IMR-90 (cell line): ENCODE results near the gene NEIL3. TPM values are rescaled to one million over a fixed set of nuclear protein-coding genes. Genes with fewer than 3 reads are reported as not detected.

ENCODE experiments used
- ATAC-seq: fragments of 200-7000 bp; cut with Tn5 transposase; 2 replicates; pipeline ENCODE4 v1.9.1; 2020; ENCODE audit warnings: low read depth, mild to moderate bottlenecking, moderate library complexity
- BruUV-seq: library from RNA; stranded (reverse); fragments of 400-500 nt; replicated peaks from 2 replicates; lab custom pipeline; 2021; lab: Mats Ljungman, UMichigan
- CTCF ChIA-PET: fragments of 300-600 bp; formaldehyde crosslinking; extraction: SDS; loops from one replicate; lab custom pipeline; 2021; ENCODE audit warnings: antibody characterized with exemption; lab: Yijun Ruan, JAX
- POLR2A ChIA-PET: fragments of 300-600 bp; sonication (Branson Sonifier 250); formaldehyde crosslinking; loops from one replicate; lab custom pipeline; 2022; ENCODE audit warnings: antibody characterized with exemption; ENCODE audit not compliant: unreplicated experiment; lab: Charles Lee
- DNase-seq: peaks from one replicate; pipeline ENCODE4 v3.0.0; 2013
- H2AFZ ChIP-seq: replicated peaks from 2 replicates; pipeline ENCODE3; 2013; ENCODE audit warnings: low read length, mild to moderate bottlenecking; ENCODE audit not compliant: poor library complexity
- H2AK5ac ChIP-seq: 2 replicates; pipeline ENCODE4 v1.6.1; 2013; ENCODE audit warnings: low read depth, low read length, inconsistent platforms
- H2AK9ac ChIP-seq: replicated peaks from 2 replicates; pipeline ENCODE3; 2013; ENCODE audit warnings: mild to moderate bottlenecking, low read depth, low read length, moderate library complexity; ENCODE audit not compliant: poor library complexity
- H2BK120ac ChIP-seq: 2 replicates; pipeline ENCODE4 v1.6.1; 2013; ENCODE audit warnings: low read depth, low read length, inconsistent platforms
- H2BK15ac ChIP-seq: 3 replicates; pipeline ENCODE4 v1.6.1; 2013; ENCODE audit warnings: low read depth, low read length, inconsistent platforms
- H2BK20ac ChIP-seq: 2 replicates; pipeline ENCODE4 v1.6.1; 2013; ENCODE audit warnings: low read depth, mild to moderate bottlenecking, inconsistent platforms, low read length, moderate library complexity
- H2BK5ac ChIP-seq: 2 replicates; pipeline ENCODE4 v1.6.1; 2013; ENCODE audit warnings: mild to moderate bottlenecking, low read depth, low read length, inconsistent platforms; ENCODE audit not compliant: poor library complexity, severe bottlenecking
- H3K14ac ChIP-seq: replicated peaks from 2 replicates; pipeline ENCODE4 v1.6.1; 2013; ENCODE audit warnings: low read depth, low read length, inconsistent platforms
- H3K18ac ChIP-seq: 2 replicates; pipeline ENCODE4 v1.6.1; 2013; ENCODE audit warnings: low read depth, low read length, control low read depth
- H3K23ac ChIP-seq: 2 replicates; pipeline ENCODE4 v1.6.1; 2013; ENCODE audit warnings: low read depth, low read length, inconsistent platforms
- H3K27ac ChIP-seq: 2 replicates; pipeline ENCODE4 v1.5.1; 2013; ENCODE audit warnings: mild to moderate bottlenecking, control low read depth, low read length; ENCODE audit not compliant: insufficient read depth
- H3K27me3 ChIP-seq: 2 replicates; pipeline ENCODE4 v1.6.1; 2013; ENCODE audit warnings: low read length; ENCODE audit not compliant: control insufficient read depth, insufficient read depth
- H3K36me3 ChIP-seq: 2 replicates; pipeline ENCODE4 v1.6.1; 2013; ENCODE audit warnings: low read length, mixed read lengths; ENCODE audit not compliant: control insufficient read depth, insufficient read depth
- H3K4ac ChIP-seq: 2 replicates; pipeline ENCODE4 v1.6.1; 2013; ENCODE audit warnings: low read depth, low read length, inconsistent platforms
- H3K4me1 ChIP-seq: 2 replicates; pipeline ENCODE4 v1.6.1; 2013; ENCODE audit warnings: low read length, mixed read lengths; ENCODE audit not compliant: control insufficient read depth, insufficient read depth
- H3K4me2 ChIP-seq: 2 replicates; pipeline ENCODE4 v1.6.1; 2013; ENCODE audit warnings: low read depth, mild to moderate bottlenecking, control low read depth, low read length, moderate library complexity
- H3K4me3 ChIP-seq: 2 replicates; pipeline ENCODE4 v1.5.1; 2013; ENCODE audit warnings: low read depth, mild to moderate bottlenecking, control low read depth, low read length, moderate library complexity; ENCODE audit not compliant: insufficient read depth
- H3K56ac ChIP-seq: 2 replicates; pipeline ENCODE4 v1.6.1; 2013; ENCODE audit warnings: low read length, inconsistent platforms; ENCODE audit not compliant: insufficient read depth; ENCODE audit errors: extremely low read depth
- H3K79me1 ChIP-seq, 2 experiments: 2 replicates each; pipeline ENCODE4 v1.6.1; 2013; ENCODE audit warnings: low read length in 2 of 2, inconsistent platforms in 1 of 2, low read depth in 1 of 2
- H3K9ac ChIP-seq: 2 replicates; pipeline ENCODE4 v1.6.1; 2013; ENCODE audit warnings: low read depth, low read length, control low read depth
- H3K9me1 ChIP-seq: 2 replicates; pipeline ENCODE4 v1.6.1; 2013; ENCODE audit warnings: low read length, inconsistent platforms; ENCODE audit not compliant: insufficient read depth
- H3K9me3 ChIP-seq: 2 replicates; pipeline ENCODE4 v1.6.1; 2013; ENCODE audit warnings: low read length; ENCODE audit not compliant: control insufficient read depth, insufficient read depth
- H4K20me1 ChIP-seq: 2 replicates; pipeline ENCODE4 v1.6.1; 2013; ENCODE audit warnings: low read length, inconsistent platforms; ENCODE audit not compliant: insufficient read depth
- H4K5ac ChIP-seq: 2 replicates; pipeline ENCODE4 v1.6.1; 2013; ENCODE audit warnings: mild to moderate bottlenecking, low read depth, low read length, control low read depth
- H4K8ac ChIP-seq, 2 experiments: 2 replicates each; pipeline ENCODE4 v1.6.1; 2013; ENCODE audit warnings: low read depth in 2 of 2, low read length in 2 of 2, control low read depth in 1 of 2, inconsistent platforms in 1 of 2
- H4K91ac ChIP-seq: 2 replicates; pipeline ENCODE4 v1.6.1; 2013; ENCODE audit warnings: low read depth, low read length, inconsistent platforms; ENCODE audit not compliant: insufficient read depth
- BHLHE40 ChIP-seq: fragments of 150-350 bp; IDR thresholded peaks from 2 replicates; pipeline ENCODE4 v1.6.1; 2016; ENCODE audit warnings: mild to moderate bottlenecking, low read depth, low read length
- CEBPB ChIP-seq: IDR thresholded peaks from 2 replicates; pipeline ENCODE4 v1.6.1; 2012; ENCODE audit warnings: low read depth, low read length, improper control_type of control experiment
- CHD1 ChIP-seq: IDR thresholded peaks from 2 replicates; pipeline ENCODE4 v1.6.1; 2012; ENCODE audit warnings: low read depth, low read length, improper control_type of control experiment
- CTCF ChIP-seq: conservative IDR thresholded peaks from 2 replicates; pipeline ENCODE4 v1.5.1; 2012; ENCODE audit warnings: mild to moderate bottlenecking, low read depth, low read length, improper control_type of control experiment
- FOS ChIP-seq: fragments of 150-350 bp; IDR thresholded peaks from 2 replicates; pipeline ENCODE4 v1.6.1; 2016; ENCODE audit warnings: low read depth, low read length
- MAFK ChIP-seq: IDR thresholded peaks from 2 replicates; pipeline ENCODE4 v1.6.1; 2012; ENCODE audit warnings: low read depth, low read length, improper control_type of control experiment
- MAZ ChIP-seq: IDR thresholded peaks from 2 replicates; pipeline ENCODE4 v1.6.1; 2012; ENCODE audit warnings: low read depth, mild to moderate bottlenecking, low read length, improper control_type of control experiment, moderate library complexity, borderline replicate concordance
- MXI1 ChIP-seq: IDR thresholded peaks from 2 replicates; pipeline ENCODE4 v1.6.1; 2012; ENCODE audit warnings: low read depth, mild to moderate bottlenecking, low read length, moderate library complexity, borderline replicate concordance
- NFE2L2 ChIP-seq: fragments of 150-350 bp; IDR thresholded peaks from 2 replicates; pipeline ENCODE4 v1.6.1; 2016; ENCODE audit warnings: low read depth, mild to moderate bottlenecking, low read length
- POLR2A ChIP-seq: IDR thresholded peaks from 2 replicates; pipeline ENCODE4 v1.6.1; 2012; ENCODE audit warnings: mild to moderate bottlenecking, low read depth, low read length
- RAD21 ChIP-seq: IDR thresholded peaks from 2 replicates; pipeline ENCODE4 v1.6.1; 2012; ENCODE audit warnings: low read length, improper control_type of control experiment
- RCOR1 ChIP-seq: IDR thresholded peaks from 2 replicates; pipeline ENCODE4 v1.6.1; 2012; ENCODE audit warnings: mild to moderate bottlenecking, low read length, improper control_type of control experiment; ENCODE audit not compliant: insufficient replicate concordance
- RFX5 ChIP-seq: IDR thresholded peaks from 2 replicates; pipeline ENCODE4 v1.8.0; 2012; ENCODE audit warnings: low read depth, mild to moderate bottlenecking, low read length, moderate library complexity
- SMC3 ChIP-seq: fragments of 150-350 bp; IDR thresholded peaks from 2 replicates; pipeline ENCODE4 v1.6.1; 2016; ENCODE audit warnings: low read depth, mild to moderate bottlenecking, antibody characterized with exemption, low read length, moderate library complexity
- USF2 ChIP-seq: fragments of 150-350 bp; IDR thresholded peaks from 2 replicates; pipeline ENCODE4 v1.6.1; 2017; ENCODE audit warnings: mild to moderate bottlenecking, antibody characterized with exemption, low read length, low read depth
- WGBS, 2 experiments: methylation state at CpG; one replicate each; pipeline versions ENCODE4 v1.1.5 to v1.1.7; 2013; ENCODE audit warnings: missing lambda C conversion rate in 2 of 2; ENCODE audit not compliant: insufficient read length in 1 of 2; ENCODE audit errors: extremely low coverage in 2 of 2; 5-methylcytosine and 5-hydroxymethylcytosine counted together
- dilution Hi-C: fragments of 300-500 bp; cut with HindIII; formaldehyde crosslinking; loops from one replicate; pipeline ENCODE4 v1.14.3; 2018; ENCODE audit warnings: low sequenced_read_pairs; ENCODE audit not compliant: unreplicated experiment
- in situ Hi-C: fragments of 300-500 bp; cut with MboI; formaldehyde crosslinking; loops from 3 replicates; pipeline ENCODE4 v1.14.3; 2019; ENCODE audit warnings: low sequenced_read_pairs, inconsistent platforms, mixed read lengths
- intact Hi-C: fragments of 100-400 bp; cut with micrococcal nuclease; formaldehyde crosslinking; loops from 2 replicates; pipeline ENCODE4 v1.10.0; 2022
- polyA plus RNA-seq, 3 experiments: library from polyadenylated mRNA; depleted of rRNA; stranded (reverse); fragments of >200 nt; gene quantifications; 2 replicates each; pipeline ENCODE4 v1.2.3, GENCODE V29; 2012; ENCODE audit warnings: low replicate concordance in 1 of 3
- total RNA-seq: library from RNA; depleted of rRNA; stranded (reverse); fragments of >200 nt; gene quantifications from 2 replicates; pipeline ENCODE4 v1.2.3, GENCODE V29; 2012

Gene NEIL3
- total and polyA plus RNA-seq, 2 of the 4 experiments (the other 2 are of a cell fraction) = 4.4 to 7.9 TPM

GRCh38 chr4:177369372-177369771 lies 59.7 kb downstream of the NEIL3 start:
- in situ Hi-C loops (no loop called here), dilution Hi-C loops (no loop called here), intact Hi-C loops (no loop called here)
- Histone ChIP-seq H2AK5ac (no peak overlapping the region; the same call in 1 of the 2 replicates), H2BK20ac (peak overlapping the region; percentile 64), H4K91ac (peak overlapping the region; percentile 53; the same call in 1 of the 2 replicates), H2AK9ac (no peak overlapping the region), H3K23ac (peak overlapping the region; percentile 33; the same call in 1 of the 2 replicates), H2AFZ (no peak overlapping the region), H4K20me1 (no peaks in the 10 kb centered on the region), H3K9ac (no peak overlapping the region), H3K79me1 (0 out of 4 replicates have a peak, but pooled peaks cover 0 to 6% of the 10 kb centered on the region in 2 experiments), H2BK120ac (peak overlapping the region; percentile 66), H4K5ac (peak overlapping the region; percentile 58; the same call in 1 of the 2 replicates), H3K27ac (no peak overlapping the region), H3K14ac (peak overlapping the region; percentile 18; the same call in 1 of the 2 replicates), H3K4me2 (peak overlapping the region; percentile 44; the same call in 1 of the 2 replicates), H3K18ac (peak overlapping the region; percentile 35; the same call in 1 of the 2 replicates), H4K8ac (peak overlapping the region in 1 of 2 experiments; percentile 66; a peak in 2 of 4 replicates), H3K9me1 (no peaks in the 10 kb centered on the region; the same call in 1 of the 2 replicates), H3K9me3 (no peaks in the 10 kb centered on the region), H3K36me3 (no peaks in the 10 kb centered on the region), H3K56ac (no peak overlapping the region), H3K4me3 (no peak overlapping the region), H3K27me3 (no peaks in the 10 kb centered on the region), H2BK15ac (no peak overlapping the region), H2BK5ac (peak overlapping the region; percentile 80), H3K4ac (peak overlapping the region; percentile 42; the same call in 1 of the 2 replicates), H3K4me1 (peaks cover 2% of the 10 kb centered on the region; the same call in 1 of the 2 replicates)
- ChIA-PET POLR2A (interaction anchor here (0.6 kb wide), 1 partner anchor 63 kb away, joined by 3 read pairs; no protein-coding TSS in a partner anchor), CTCF (no interaction called here)
- ATAC-seq (peak; percentile 96), DNase-seq (peak; percentile 91)
- no CpG with 5 or more reads among the region's 5 CpGs for WGBS, 2 experiments
- BruUV-seq = no TSS peak
- TF ChIP-seq RFX5 (no peak), NFE2L2 (no peak), MAZ (no peak), POLR2A (no peak), CTCF (no peak), RCOR1 (no peak), MAFK (0 out of 2 replicates have a peak, but pooled peaks have one; percentile 40), CEBPB (no peak), FOS (0 out of 2 replicates have a peak, but pooled peaks have one; percentile 36), SMC3 (0 out of 2 replicates have a peak, but pooled peaks have one; percentile 2), MXI1 (no peak), USF2 (no peak), BHLHE40 (no peak), CHD1 (no peak), RAD21 (no peak; the same call in 1 of the 2 replicates)
